Caco-2 (cell line): ENCODE data around the gene MREG. TPM values are rescaled to one million over a fixed set of nuclear protein-coding genes. Genes with fewer than 3 reads are reported as not detected.

Experiments
- BruUV-seq: library from RNA; stranded (reverse); fragments of 400-500 nt; replicated peaks from 2 replicates; lab custom pipeline; 2021; lab: Mats Ljungman, UMichigan
- CTCF ChIA-PET: fragments of 300-600 bp; sonication (Branson Sonifier 250); formaldehyde crosslinking; loops from one replicate; lab custom pipeline; 2022; ENCODE audit warnings: antibody characterized with exemption; lab: Charles Lee
- POLR2A ChIA-PET: fragments of 300-600 bp; sonication (Branson Sonifier 250); formaldehyde crosslinking; loops from one replicate; lab custom pipeline; 2022; ENCODE audit warnings: antibody characterized with exemption; lab: Charles Lee
- DNase-seq, 2 experiments: peaks; one replicate each; pipeline versions ENCODE4 v3.0.0 to v3.0.0-alpha.2; 2020 to 2022
- H3K27me3 ChIP-seq: replicated peaks from 2 replicates; pipeline ENCODE4 v1.6.0; 2011; ENCODE audit warnings: low read length; ENCODE audit not compliant: control insufficient read depth, insufficient read depth
- H3K36me3 ChIP-seq: 2 replicates; pipeline ENCODE4 v1.5.1; 2011; ENCODE audit warnings: low read length; ENCODE audit not compliant: control insufficient read depth, insufficient read depth
- H3K4me1 ChIP-seq: fragments of 250-450 bp; sonication (Bioruptor Pico); 2 replicates; pipeline ENCODE4 v1.5.1; 2020; ENCODE audit warnings: mild to moderate bottlenecking
- H3K4me3 ChIP-seq: 2 replicates; pipeline ENCODE4 v1.5.1; 2011; ENCODE audit warnings: low read depth, mild to moderate bottlenecking, control low read depth, low read length
- H3K9me3 ChIP-seq: fragments of 250-450 bp; sonication (Bioruptor Pico); 2 replicates; pipeline ENCODE4 v1.5.1; 2020; ENCODE audit warnings: mild to moderate bottlenecking, moderate library complexity
- H3K27ac Mint-ChIP-seq: one replicate; pipeline ENCODE4 v1.8.0; 2022; ENCODE audit warnings: mixed read lengths; ENCODE audit not compliant: unreplicated experiment
- H3K27me3 Mint-ChIP-seq: one replicate; pipeline ENCODE4 v1.8.0; 2022; ENCODE audit warnings: mixed read lengths; ENCODE audit not compliant: insufficient read depth, unreplicated experiment
- H3K36me3 Mint-ChIP-seq: one replicate; pipeline ENCODE4 v1.8.0; 2022; ENCODE audit warnings: mild to moderate bottlenecking, mixed read lengths; ENCODE audit not compliant: insufficient read depth, unreplicated experiment
- H3K4me1 Mint-ChIP-seq: one replicate; pipeline ENCODE4 v1.8.0; 2022; ENCODE audit warnings: low read depth, mixed read lengths; ENCODE audit not compliant: unreplicated experiment
- H3K4me3 Mint-ChIP-seq: one replicate; pipeline ENCODE4 v1.8.0; 2022; ENCODE audit warnings: mild to moderate bottlenecking, moderate library complexity, mixed read lengths; ENCODE audit not compliant: unreplicated experiment
- H3K9me3 Mint-ChIP-seq: one replicate; pipeline ENCODE4 v1.8.0; 2022; ENCODE audit warnings: mixed read lengths; ENCODE audit not compliant: unreplicated experiment
- CTCF ChIP-seq, 2 experiments: fragments of 200-600 bp in 1 of 2; IDR thresholded peaks; 1 replicate in 1 of 2; 2 replicates in 1 of 2; pipeline versions ENCODE4 v1.5.1 to v1.8.0; 2011 to 2022; ENCODE audit warnings: antibody characterized with exemption in 1 of 2, control low read depth in 1 of 2, inconsistent platforms in 1 of 2, low read depth in 1 of 2, low read length in 1 of 2, mild to moderate bottlenecking in 1 of 2, moderate library complexity in 1 of 2; ENCODE audit not compliant: insufficient read depth in 1 of 2, severe bottlenecking in 1 of 2, unreplicated experiment in 1 of 2
- intact Hi-C: fragments of 100-400 bp; cut with micrococcal nuclease; formaldehyde crosslinking; loops from one replicate; pipeline ENCODE4 v1.10.0; 2022; ENCODE audit not compliant: unreplicated experiment
- total RNA-seq: library from RNA; stranded (reverse); gene quantifications from 2 replicates; pipeline ENCODE4 v1.2.3, GENCODE V29; 2022

MREG gene
- total RNA-seq, 1 experiment from 2014 or later = 43.8 TPM

GRCh38 chr2:215984661-215985060 is 28.7 kb downstream of the MREG start:
- H3K9me3 ChIP-seq = no peaks in the 10 kb centered on the region; the same call in 1 of the 2 replicates
- CTCF ChIA-PET = interaction anchor here (0.5 kb wide), 1 partner anchor 97 kb away, joined by 3 read pairs; no protein-coding TSS in a partner anchor
- no peaks in the 10 kb centered on the region for H3K4me1 ChIP-seq
- H3K27me3 ChIP-seq = no peaks in the 10 kb centered on the region
- H3K27me3 Mint-ChIP-seq = no peaks in the 10 kb centered on the region
- H3K36me3 Mint-ChIP-seq = peaks cover 13% of the 10 kb centered on the region
- intact Hi-C loops = no loop called here
- BruUV-seq = no TSS peak
- H3K36me3 ChIP-seq = peaks cover 2% of the 10 kb centered on the region; the same call in 1 of the 2 replicates
- DNase-seq = no peak
- H3K4me3 Mint-ChIP-seq = no peak overlapping the region
- no peaks in the 10 kb centered on the region for H3K4me1 Mint-ChIP-seq
- H3K9me3 Mint-ChIP-seq = peaks cover 34% of the 10 kb centered on the region
- H3K27ac Mint-ChIP-seq = no peak overlapping the region
- TF ChIP-seq CTCF (IDR thresholded peaks at IDR 0.05; ENCODE audit: insufficient read depth in 1 of 2, low read depth in 1 of 2, low read length in 1 of 2, severe bottlenecking in 1 of 2, unreplicated experiment in 1 of 2) = no peak
- POLR2A ChIA-PET = no interaction called here
- no peak overlapping the region for H3K4me3 ChIP-seq

DNA sequence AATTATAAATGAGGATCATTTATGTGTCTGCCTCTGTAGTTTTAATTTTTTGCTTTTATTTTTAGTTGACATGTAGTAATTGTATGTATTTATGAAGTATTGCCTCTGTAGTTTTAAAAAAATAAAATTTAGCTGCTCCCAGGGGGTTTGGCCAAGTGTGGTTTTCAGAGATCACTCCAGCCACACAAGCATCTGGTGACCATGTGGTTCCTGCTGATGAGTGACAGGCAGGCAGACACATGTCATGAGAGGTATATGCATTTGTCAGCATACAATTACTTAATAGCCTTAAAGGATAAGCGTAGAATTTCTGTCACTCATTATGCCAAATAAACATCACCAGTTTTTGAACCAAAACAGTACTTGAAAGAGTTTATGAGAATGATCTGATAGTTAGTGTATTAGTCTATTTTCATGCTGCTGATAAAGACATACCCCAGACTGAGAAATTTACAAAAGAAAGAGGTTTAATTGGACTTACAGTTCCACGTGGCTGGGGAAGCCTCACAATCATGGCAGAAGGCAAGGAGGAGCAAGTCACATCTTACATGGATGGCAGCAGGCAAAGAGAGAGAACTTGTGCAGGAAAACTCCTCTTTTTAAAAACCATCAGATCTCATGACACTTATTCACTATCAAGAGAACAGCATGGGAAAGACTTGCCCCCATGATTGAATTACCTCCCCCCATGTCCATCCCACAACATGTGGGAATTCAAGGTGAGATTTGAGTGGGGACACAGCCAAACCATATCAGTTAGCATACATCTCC is 29.6 kb downstream of the MREG start:
- H3K9me3 ChIP-seq = no peaks in the 10 kb centered on the region; the same call in 1 of the 2 replicates
- H3K9me3 Mint-ChIP-seq = peaks cover 34% of the 10 kb centered on the region
- no peaks in the 10 kb centered on the region for H3K4me1 Mint-ChIP-seq
- no TSS peak for BruUV-seq
- no peaks in the 10 kb centered on the region for H3K4me1 ChIP-seq
- ChIA-PET CTCF (interaction anchor here (0.7 kb wide), 1 partner anchor 834 kb away, joined by 4 read pairs; no protein-coding TSS in a partner anchor), POLR2A (no interaction called here)
- no peak overlapping the region for H3K4me3 ChIP-seq
- H3K27ac Mint-ChIP-seq = peak overlapping the region; percentile 55
- no peak for TF ChIP-seq CTCF (IDR thresholded peaks at IDR 0.05; ENCODE audit: insufficient read depth in 1 of 2, low read depth in 1 of 2, low read length in 1 of 2, severe bottlenecking in 1 of 2, unreplicated experiment in 1 of 2)
- no peak overlapping the region for H3K4me3 Mint-ChIP-seq
- H3K36me3 Mint-ChIP-seq = peaks cover 13% of the 10 kb centered on the region
- H3K27me3 Mint-ChIP-seq = no peaks in the 10 kb centered on the region
- peaks cover 2% of the 10 kb centered on the region; the same call in 1 of the 2 replicates for H3K36me3 ChIP-seq
- DNase-seq = no peak
- intact Hi-C loops = loop anchor here (2.0 kb wide), 1 partner anchor 29 kb away; the partner anchor contains the start of gene MREG
- H3K27me3 ChIP-seq = no peaks in the 10 kb centered on the region

DNA sequence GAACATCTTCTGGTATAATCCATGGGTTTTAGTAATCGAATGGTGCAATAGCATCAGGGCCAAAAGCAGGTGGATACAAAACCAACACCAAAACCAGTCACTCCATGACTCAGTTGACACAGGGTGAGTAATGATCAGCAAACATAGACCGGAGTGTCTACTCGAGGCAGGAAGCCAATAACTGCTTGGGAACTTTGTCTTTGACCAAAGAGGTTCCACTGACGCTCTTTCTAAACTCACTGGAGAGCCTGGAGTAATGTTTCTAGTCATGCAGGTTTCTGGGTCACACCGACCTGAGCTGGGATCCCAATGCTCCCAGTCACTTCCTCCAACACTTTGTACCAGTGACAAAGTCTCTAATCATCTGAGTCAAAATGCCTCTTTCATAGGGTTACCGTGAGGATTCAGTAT is 30.9 kb downstream of the MREG start:
- BruUV-seq = no TSS peak
- Mint-ChIP-seq H3K27ac (no peak overlapping the region), H3K27me3 (no peaks in the 10 kb centered on the region), H3K4me3 (no peak overlapping the region), H3K9me3 (peaks cover 34% of the 10 kb centered on the region), H3K4me1 (peaks cover 7% of the 10 kb centered on the region), H3K36me3 (peaks cover 13% of the 10 kb centered on the region)
- no peak for TF ChIP-seq CTCF (IDR thresholded peaks at IDR 0.05; ENCODE audit: insufficient read depth in 1 of 2, low read depth in 1 of 2, low read length in 1 of 2, severe bottlenecking in 1 of 2, unreplicated experiment in 1 of 2)
- CTCF ChIA-PET = no interaction called here
- Histone ChIP-seq H3K4me3 (no peak overlapping the region), H3K9me3 (no peaks in the 10 kb centered on the region; the same call in 1 of the 2 replicates), H3K27me3 (no peaks in the 10 kb centered on the region), H3K36me3 (peaks cover 2% of the 10 kb centered on the region; the same call in 1 of the 2 replicates), H3K4me1 (no peaks in the 10 kb centered on the region)
- intact Hi-C loops = loop anchor here (2.0 kb wide), 1 partner anchor 30 kb away; the partner anchor contains the start of gene MREG
- POLR2A ChIA-PET = no interaction called here
- DNase-seq = peak in 1 of 2 experiments; percentile 17
